ENCODE data around the gene PLCD3. TPM values are rescaled to one million over a fixed set of nuclear protein-coding genes. Genes with fewer than 3 reads are reported as not detected.

Gene PLCD3
- total and polyA plus RNA-seq, 2 of the 4 experiments (the other 2 are of a cell fraction), result 5.6 to 36.6 TPM

GRCh38 chr17:45127548-45128300 lies 4.6 kb downstream of the PLCD3 start:
- 58 to 100% methylated on average over 1 to 7 of the region's 20 CpGs for WGBS, 2 experiments (ENCODE audit: extremely low coverage in 2 of 2, insufficient read length in 1 of 2)
- DNase-seq, result peak; percentile 42
- 0 out of 2 replicates have a peak overlapping the region, but pooled peaks have one; percentile 9 for H3K9ac ChIP-seq (ENCODE audit: low read depth, low read length)

More at GRCh38 chr17:45127548-45128300, 4.6 kb downstream of the PLCD3 start:
- peak overlapping the region; percentile 98 for H3K4ac ChIP-seq (ENCODE audit: low read depth, low read length)
- peak overlapping the region; percentile 96; the same call in 2 of the 3 replicates for H2BK15ac ChIP-seq (ENCODE audit: low read depth, low read length)
- peak overlapping the region; percentile 89 for H2BK5ac ChIP-seq (ENCODE audit: low read depth, low read length, poor library complexity, severe bottlenecking)
- no peaks in the 10 kb centered on the region for H3K9me3 ChIP-seq (ENCODE audit: control insufficient read depth, insufficient read depth, low read length)
- peak overlapping the region; percentile 77 for H2AFZ ChIP-seq (replicated peaks; ENCODE audit: low read length, poor library complexity)
- peak; percentile 15 for ATAC-seq (ENCODE audit: low read depth)
- ChIA-PET POLR2A (ENCODE audit: unreplicated experiment) (interaction anchor here (0.5 kb wide), 1 partner anchor 27 kb away, joined by 4 read pairs; no protein-coding TSS in a partner anchor), CTCF (no interaction called here)
- TF ChIP-seq MAZ (IDR thresholded peaks at IDR 0.05; ENCODE audit: borderline replicate concordance, low read depth, low read length) (peak; percentile 27; the same call in 1 of the 2 replicates), CTCF (conservative IDR thresholded peaks at IDR 0.05; ENCODE audit: low read depth, low read length) (no peak)
- H4K20me1 ChIP-seq (ENCODE audit: insufficient read depth, low read length), result peaks cover 9% of the 10 kb centered on the region; the same call in 1 of the 2 replicates
- peak overlapping the region; percentile 39 for H2AK9ac ChIP-seq (replicated peaks; ENCODE audit: low read depth, low read length, poor library complexity)
- no peaks in the 10 kb centered on the region for H3K27me3 ChIP-seq (ENCODE audit: control insufficient read depth, insufficient read depth, low read length)
- H2BK120ac ChIP-seq (ENCODE audit: low read depth, low read length), result peak overlapping the region; percentile 91
- H3K27ac ChIP-seq (ENCODE audit: insufficient read depth, low read length), result peak overlapping the region; percentile 88
- H3K23ac ChIP-seq (ENCODE audit: low read depth, low read length), result peak overlapping the region; percentile 79
- H4K5ac ChIP-seq (ENCODE audit: low read depth, low read length), result peak overlapping the region; percentile 65
- peaks cover 59 to 86% of the 10 kb centered on the region in 2 experiments for H3K79me1 ChIP-seq (ENCODE audit: low read depth in 1 of 2, low read length in 2 of 2)
- in situ Hi-C loops (cut with MboI; ENCODE audit: low sequenced_read_pairs) (no loop called here), dilution Hi-C loops (cut with HindIII; ENCODE audit: low sequenced_read_pairs, unreplicated experiment) (no loop called here), intact Hi-C loops (cut with micrococcal nuclease) (no loop called here)
- peak overlapping the region; percentile 72 to 94 for H4K8ac ChIP-seq (ENCODE audit: low read depth in 2 of 2, low read length in 2 of 2)
- peak overlapping the region; percentile 46 for H3K4me2 ChIP-seq (ENCODE audit: low read depth, low read length)
- H2BK20ac ChIP-seq (ENCODE audit: low read depth, low read length), result peak overlapping the region; percentile 84
- H3K36me3 ChIP-seq (ENCODE audit: control insufficient read depth, insufficient read depth, low read length), result no peaks in the 10 kb centered on the region
- no peak overlapping the region for H3K56ac ChIP-seq (ENCODE audit: extremely low read depth, insufficient read depth, low read length)
- H3K4me1 ChIP-seq (ENCODE audit: control insufficient read depth, insufficient read depth, low read length), result peaks cover 49% of the 10 kb centered on the region
- H3K4me3 ChIP-seq (ENCODE audit: insufficient read depth, low read depth, low read length), result no peak overlapping the region
- peak overlapping the region; percentile 80 for H3K18ac ChIP-seq (ENCODE audit: low read depth, low read length)
- peaks cover 43% of the 10 kb centered on the region for H3K9me1 ChIP-seq (ENCODE audit: insufficient read depth, low read length)
- H2AK5ac ChIP-seq (ENCODE audit: low read depth, low read length), result peak overlapping the region; percentile 99
- H4K91ac ChIP-seq (ENCODE audit: insufficient read depth, low read depth, low read length), result peak overlapping the region; percentile 88
- H3K14ac ChIP-seq (replicated peaks; ENCODE audit: low read depth, low read length), result peak overlapping the region; percentile 95
- BruUV-seq (replicated peaks), result no TSS peak
